ENCODE data around the gene RAB14.

DNA sequence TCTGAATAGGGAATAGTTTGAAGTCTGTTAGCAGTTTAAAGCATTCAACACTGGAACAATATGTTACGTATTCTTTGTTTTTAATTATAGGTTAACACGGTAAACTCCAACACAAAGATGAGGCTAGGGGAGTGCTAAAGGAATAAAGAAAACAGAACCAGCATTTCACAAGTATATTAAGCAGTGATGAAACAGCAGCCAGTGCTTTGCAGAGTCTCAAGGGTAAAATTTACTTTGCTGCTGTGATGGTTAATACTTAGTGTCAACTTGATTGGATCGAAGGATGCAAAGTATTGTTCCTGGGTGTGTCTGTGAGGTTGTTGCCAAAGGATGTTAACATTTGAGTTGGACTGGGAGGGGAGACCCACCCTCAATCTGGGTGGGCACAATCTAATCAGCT, 36.2 kb upstream of the RAB14 start:
- TF ChIP-seq, protein P1, sequence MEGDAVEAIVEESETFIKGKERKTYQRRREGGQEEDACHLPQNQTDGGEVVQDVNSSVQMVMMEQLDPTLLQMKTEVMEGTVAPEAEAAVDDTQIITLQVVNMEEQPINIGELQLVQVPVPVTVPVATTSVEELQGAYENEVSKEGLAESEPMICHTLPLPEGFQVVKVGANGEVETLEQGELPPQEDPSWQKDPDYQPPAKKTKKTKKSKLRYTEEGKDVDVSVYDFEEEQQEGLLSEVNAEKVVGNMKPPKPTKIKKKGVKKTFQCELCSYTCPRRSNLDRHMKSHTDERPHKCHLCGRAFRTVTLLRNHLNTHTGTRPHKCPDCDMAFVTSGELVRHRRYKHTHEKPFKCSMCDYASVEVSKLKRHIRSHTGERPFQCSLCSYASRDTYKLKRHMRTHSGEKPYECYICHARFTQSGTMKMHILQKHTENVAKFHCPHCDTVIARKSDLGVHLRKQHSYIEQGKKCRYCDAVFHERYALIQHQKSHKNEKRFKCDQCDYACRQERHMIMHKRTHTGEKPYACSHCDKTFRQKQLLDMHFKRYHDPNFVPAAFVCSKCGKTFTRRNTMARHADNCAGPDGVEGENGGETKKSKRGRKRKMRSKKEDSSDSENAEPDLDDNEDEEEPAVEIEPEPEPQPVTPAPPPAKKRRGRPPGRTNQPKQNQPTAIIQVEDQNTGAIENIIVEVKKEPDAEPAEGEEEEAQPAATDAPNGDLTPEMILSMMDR (IDR thresholded peaks at IDR 0.05): no peak
- no peak for TF ChIP-seq EZH2phosphoT487 (IDR thresholded peaks at IDR 0.05)

Measured in neural progenitor cell (in vitro differentiated cells).